Measurements from ENCODE around the gene FGFRL1.

Gene FGFRL1

DNA sequence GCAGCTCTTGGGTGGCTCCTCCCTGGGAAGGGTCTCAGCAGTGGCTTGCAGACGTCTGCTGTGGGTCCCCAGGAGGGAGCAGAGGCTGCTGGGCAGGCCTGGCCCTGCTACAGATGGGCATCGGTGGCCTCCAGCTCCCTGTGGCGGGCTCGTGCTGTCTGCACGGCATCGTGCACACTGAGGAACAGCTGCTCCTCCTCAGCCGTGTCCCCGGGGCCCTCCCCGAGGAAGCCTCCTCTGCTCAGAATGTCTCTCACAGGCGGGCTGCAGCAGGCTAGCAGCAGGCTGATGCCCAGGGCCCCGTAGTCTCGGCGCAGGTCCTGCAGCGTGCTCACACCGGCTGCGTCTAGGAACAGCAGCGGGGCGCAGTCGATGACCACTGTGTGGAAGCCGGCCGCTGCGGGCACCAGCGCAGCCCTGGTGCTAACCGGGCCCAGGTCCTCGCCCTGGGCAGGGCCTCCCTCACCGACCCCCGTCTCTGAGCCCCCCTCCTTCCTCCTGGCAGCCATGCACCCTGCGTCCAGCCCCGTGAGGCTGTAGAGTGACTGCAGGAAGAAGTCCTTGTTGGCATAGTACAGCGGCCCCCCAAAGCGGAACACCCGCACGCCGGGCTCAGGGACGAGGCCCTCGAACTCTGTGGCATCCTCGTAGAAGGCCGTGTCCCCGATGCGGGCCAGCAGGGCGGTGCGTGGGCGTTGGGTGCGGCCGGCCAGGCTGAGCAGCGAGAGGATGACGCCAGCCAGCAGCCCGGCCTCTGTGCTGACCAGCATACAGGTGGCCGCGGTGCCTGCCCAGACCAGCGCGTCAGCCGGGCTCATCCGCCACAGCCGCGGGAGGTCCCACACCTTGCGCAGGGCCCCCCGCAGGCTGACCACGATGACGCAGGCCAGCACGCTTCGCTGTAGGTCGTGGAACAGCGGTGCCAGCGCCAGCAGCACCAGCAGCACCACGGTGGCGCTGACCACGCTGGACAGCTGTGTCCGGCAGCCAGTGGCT lies 22.4 kb upstream of the FGFRL1 start:
- TF ChIP-seq, protein P1, sequence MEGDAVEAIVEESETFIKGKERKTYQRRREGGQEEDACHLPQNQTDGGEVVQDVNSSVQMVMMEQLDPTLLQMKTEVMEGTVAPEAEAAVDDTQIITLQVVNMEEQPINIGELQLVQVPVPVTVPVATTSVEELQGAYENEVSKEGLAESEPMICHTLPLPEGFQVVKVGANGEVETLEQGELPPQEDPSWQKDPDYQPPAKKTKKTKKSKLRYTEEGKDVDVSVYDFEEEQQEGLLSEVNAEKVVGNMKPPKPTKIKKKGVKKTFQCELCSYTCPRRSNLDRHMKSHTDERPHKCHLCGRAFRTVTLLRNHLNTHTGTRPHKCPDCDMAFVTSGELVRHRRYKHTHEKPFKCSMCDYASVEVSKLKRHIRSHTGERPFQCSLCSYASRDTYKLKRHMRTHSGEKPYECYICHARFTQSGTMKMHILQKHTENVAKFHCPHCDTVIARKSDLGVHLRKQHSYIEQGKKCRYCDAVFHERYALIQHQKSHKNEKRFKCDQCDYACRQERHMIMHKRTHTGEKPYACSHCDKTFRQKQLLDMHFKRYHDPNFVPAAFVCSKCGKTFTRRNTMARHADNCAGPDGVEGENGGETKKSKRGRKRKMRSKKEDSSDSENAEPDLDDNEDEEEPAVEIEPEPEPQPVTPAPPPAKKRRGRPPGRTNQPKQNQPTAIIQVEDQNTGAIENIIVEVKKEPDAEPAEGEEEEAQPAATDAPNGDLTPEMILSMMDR (IDR thresholded peaks at IDR 0.05; ENCODE audit: low read depth, low read length, poor library complexity, severe bottlenecking): no peak
- no peak for TF ChIP-seq EZH2phosphoT487 (IDR thresholded peaks at IDR 0.05; ENCODE audit: borderline replicate concordance, low read length)
- Histone ChIP-seq H3K27me3 (ENCODE audit: control insufficient read depth, low read length) (no peaks in the 10 kb centered on the region), H3K9me2 (replicated peaks; ENCODE audit: control insufficient read depth, low read length) (no peaks in the 10 kb centered on the region), H3K4me2 (ENCODE audit: low read length) (no peak overlapping the region), H3F3A (ENCODE audit: control insufficient read depth, insufficient read depth) (no peaks in the 10 kb centered on the region), H4K20me1 (ENCODE audit: control insufficient read depth, insufficient read depth, low read depth, low read length) (no peaks in the 10 kb centered on the region), H3K9me3 (ENCODE audit: control insufficient read depth, insufficient read depth, low read length) (no peaks in the 10 kb centered on the region), H3K4me3 (ENCODE audit: low read length) (no peak overlapping the region), H3K4me1 (ENCODE audit: control insufficient read depth, low read length) (peaks cover 19% of the 10 kb centered on the region), H3K27ac (ENCODE audit: low read depth, low read length) (no peak overlapping the region), H3K79me2 (ENCODE audit: control insufficient read depth, low read length) (no peaks in the 10 kb centered on the region), H3K36me3 (ENCODE audit: control insufficient read depth, low read length) (no peaks in the 10 kb centered on the region)

DNA sequence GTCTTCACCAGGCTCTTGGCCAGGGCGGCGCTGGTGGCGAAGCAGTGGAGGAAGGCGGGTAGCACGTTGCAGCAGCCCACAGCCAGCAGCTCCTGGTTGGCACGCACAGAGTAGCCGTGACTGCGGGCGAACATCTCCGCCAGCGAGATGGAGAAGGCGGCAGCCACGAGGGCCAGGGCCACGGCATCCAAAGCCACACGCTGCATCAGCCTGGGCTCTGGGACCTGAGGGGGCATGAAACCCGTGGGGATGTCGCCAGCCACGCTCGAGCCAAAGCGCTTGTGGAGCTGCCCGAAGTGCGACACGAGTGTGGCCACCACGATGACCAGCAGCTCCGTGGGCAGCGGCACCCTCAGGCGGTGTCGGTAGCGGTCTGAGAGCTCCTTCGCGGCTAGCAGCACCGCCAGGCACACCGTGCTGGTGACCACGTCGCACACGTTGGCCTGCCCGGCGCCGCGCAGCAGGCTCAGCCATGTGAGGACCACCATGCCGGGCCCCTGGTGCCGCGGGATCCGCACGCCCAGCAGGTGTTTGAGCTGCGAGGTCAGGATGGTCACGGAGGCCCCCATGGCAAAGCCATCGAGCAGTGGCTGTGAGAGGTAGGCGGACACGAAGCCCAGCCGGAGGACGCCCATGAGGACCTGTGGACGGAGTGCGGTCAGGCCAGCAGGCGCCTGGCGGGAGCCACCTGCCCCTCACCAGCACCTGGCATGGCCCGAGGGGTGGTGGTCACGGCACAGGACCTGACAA lies 21.5 kb upstream of the FGFRL1 start:
- H3K36me3 ChIP-seq (ENCODE audit: control insufficient read depth, low read length): no peaks in the 10 kb centered on the region
- no peak overlapping the region for H3K27ac ChIP-seq (ENCODE audit: low read depth, low read length)
- no peaks in the 10 kb centered on the region for H3K9me2 ChIP-seq (replicated peaks; ENCODE audit: control insufficient read depth, low read length)
- H3K4me1 ChIP-seq (ENCODE audit: control insufficient read depth, low read length): peaks cover 18% of the 10 kb centered on the region
- no peaks in the 10 kb centered on the region for H3K79me2 ChIP-seq (ENCODE audit: control insufficient read depth, low read length)
- H3K4me2 ChIP-seq (ENCODE audit: low read length): no peak overlapping the region
- no peaks in the 10 kb centered on the region for H3F3A ChIP-seq (ENCODE audit: control insufficient read depth, insufficient read depth)
- H4K20me1 ChIP-seq (ENCODE audit: control insufficient read depth, insufficient read depth, low read depth, low read length): no peaks in the 10 kb centered on the region
- no peaks in the 10 kb centered on the region for H3K27me3 ChIP-seq (ENCODE audit: control insufficient read depth, low read length)
- no peaks in the 10 kb centered on the region for H3K9me3 ChIP-seq (ENCODE audit: control insufficient read depth, insufficient read depth, low read length)
- TF ChIP-seq EZH2phosphoT487 (IDR thresholded peaks at IDR 0.05; ENCODE audit: borderline replicate concordance, low read length): no peak
- TF ChIP-seq, protein P1 (IDR thresholded peaks at IDR 0.05; ENCODE audit: low read depth, low read length, poor library complexity, severe bottlenecking): no peak
- H3K4me3 ChIP-seq (ENCODE audit: low read length): no peak overlapping the region

DNA sequence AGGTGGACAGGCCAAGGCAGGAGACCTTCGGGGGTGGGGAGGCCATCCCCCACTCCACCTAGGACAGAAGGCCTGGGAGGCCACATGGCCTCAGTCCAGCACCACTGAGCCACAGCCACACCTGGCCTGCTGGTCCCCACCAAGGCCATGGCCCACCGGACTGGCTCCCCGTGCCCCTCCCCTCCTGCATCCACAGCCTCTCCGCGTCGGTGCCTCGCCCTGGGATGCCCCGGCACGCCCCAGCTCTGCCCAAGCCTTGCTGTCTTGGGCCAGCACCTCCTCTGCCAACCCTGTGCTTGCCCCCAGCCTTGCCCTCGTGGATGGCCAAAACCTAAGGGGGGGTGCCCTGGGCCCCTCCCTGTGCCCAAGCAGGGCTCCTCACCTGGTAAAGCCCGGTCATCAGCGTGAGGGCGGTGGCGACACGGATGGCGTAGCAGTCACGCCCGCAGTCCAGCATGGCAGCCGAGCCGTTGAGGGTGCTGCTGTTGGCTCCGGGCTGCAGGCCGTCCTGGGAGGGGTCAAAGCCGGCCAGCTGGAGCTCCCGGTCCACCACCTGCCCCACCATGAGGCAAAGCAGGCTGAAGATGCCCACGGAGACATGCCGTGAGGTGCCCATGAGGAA lies 20.6 kb upstream of the FGFRL1 start:
- H3K27ac ChIP-seq (ENCODE audit: low read depth, low read length): no peak overlapping the region
- H3K4me3 ChIP-seq (ENCODE audit: low read length): no peak overlapping the region
- H3K4me2 ChIP-seq (ENCODE audit: low read length): no peak overlapping the region
- no peaks in the 10 kb centered on the region for H3K36me3 ChIP-seq (ENCODE audit: control insufficient read depth, low read length)
- H3K9me3 ChIP-seq (ENCODE audit: control insufficient read depth, insufficient read depth, low read length): no peaks in the 10 kb centered on the region
- peaks cover 6% of the 10 kb centered on the region for H3K27me3 ChIP-seq (ENCODE audit: control insufficient read depth, low read length)
- no peaks in the 10 kb centered on the region for H3K79me2 ChIP-seq (ENCODE audit: control insufficient read depth, low read length)
- no peaks in the 10 kb centered on the region for H3K9me2 ChIP-seq (replicated peaks; ENCODE audit: control insufficient read depth, low read length)
- TF ChIP-seq EZH2phosphoT487 (IDR thresholded peaks at IDR 0.05; ENCODE audit: borderline replicate concordance, low read length): no peak
- TF ChIP-seq, protein P1 (IDR thresholded peaks at IDR 0.05; ENCODE audit: low read depth, low read length, poor library complexity, severe bottlenecking): no peak
- no peaks in the 10 kb centered on the region for H4K20me1 ChIP-seq (ENCODE audit: control insufficient read depth, insufficient read depth, low read depth, low read length)
- H3F3A ChIP-seq (ENCODE audit: control insufficient read depth, insufficient read depth): no peaks in the 10 kb centered on the region
- peaks cover 13% of the 10 kb centered on the region for H3K4me1 ChIP-seq (ENCODE audit: control insufficient read depth, low read length)
